Activated CD8-positive, alpha-beta memory T cell treated with anti-CD3 and anti-CD28 coated beads, Interleukin-2, amount 50 U/mL, for 24 hours (primary cell): ENCODE results near the gene TMEM243.
A peak's percentile ranks its signal among the peaks of the same experiment; 100 is the strongest.
"Not testable (repeated sequence)": the region's sequence is repeated elsewhere in the genome, so short reads cannot be mapped to it uniquely, and the experiment has no call there.

Experiments
- DNase-seq: peaks from one replicate; pipeline ENCODE4 v3.0.0-alpha.2; 2020; ENCODE audit errors: extremely low read depth

TMEM243 gene

GRCh38 chr7:87219545-87220025 is at the start of gene TMEM243:
TSS of gene TMEM243 (minus strand) at chr7:87219732. CDS start at chr7:87219503, 229 bp downstream.
- no peak for DNase-seq

- no peak for DNase-seq
Observed at GRCh38 chr7:87267239-87267900, 47.8 kb upstream of the TMEM243 start.

GRCh38 chr7:87263537-87263936 is 44.0 kb upstream of the TMEM243 start:
- no peak for DNase-seq

GRCh38 chr7:87253589-87254087 is 34.1 kb upstream of the TMEM243 start:
- DNase-seq: no peak

- DNase-seq: not testable (repeated sequence)
Observed at GRCh38 chr7:87245671-87246070, 26.1 kb upstream of the TMEM243 start.

GRCh38 chr7:87238464-87239051 is 19.0 kb upstream of the TMEM243 start:
- not testable (repeated sequence) for DNase-seq

GRCh38 chr7:87234949-87235348 is 15.4 kb upstream of the TMEM243 start:
- no peak for DNase-seq

- DNase-seq: no peak
Observed at GRCh38 chr7:87231711-87232110, 12.2 kb upstream of the TMEM243 start.

- DNase-seq: no peak
Observed at GRCh38 chr7:87231258-87231657, 11.7 kb upstream of the TMEM243 start.

- DNase-seq: no peak
Observed at GRCh38 chr7:87226495-87226894, 7.0 kb upstream of the TMEM243 start.

GRCh38 chr7:87225696-87226095 is 6.2 kb upstream of the TMEM243 start:
- DNase-seq: no peak

GRCh38 chr7:87223666-87224065 is 4.1 kb upstream of the TMEM243 start:
- DNase-seq: no peak

- DNase-seq: no peak
Observed at GRCh38 chr7:87220734-87221215, 1.2 kb upstream of the TMEM243 start.

- peak; percentile 47 for DNase-seq
Observed at GRCh38 chr7:87220026-87220733, 648 bp upstream of the TMEM243 start.

GRCh38 chr7:87218796-87219544 is 562 bp downstream of the TMEM243 start:
- DNase-seq: no peak

- DNase-seq: no peak
Observed at GRCh38 chr7:87217983-87218653, 1.4 kb downstream of the TMEM243 start.

GRCh38 chr7:87216701-87217508 is 2.6 kb downstream of the TMEM243 start:
- DNase-seq: no peak

- DNase-seq: no peak
Observed at GRCh38 chr7:87215046-87215445, 4.5 kb downstream of the TMEM243 start.

GRCh38 chr7:87213811-87214210 is 5.7 kb downstream of the TMEM243 start:
- no peak for DNase-seq

GRCh38 chr7:87213252-87213651 is 6.3 kb downstream of the TMEM243 start:
- no peak for DNase-seq
